Dermis blood vessel endothelial cell (primary cell): ENCODE data around the gene DLL4. TPM values are rescaled to one million over a fixed set of nuclear protein-coding genes. Genes with fewer than 3 reads are reported as not detected.
"Not testable (repeated sequence)": the region's sequence is repeated elsewhere in the genome, so short reads cannot be mapped to it uniquely, and the experiment has no call there.

Experiments
- DNase-seq: peaks from one replicate; pipeline ENCODE4 v3.0.0; 2010
- total RNA-seq: library from RNA; depleted of rRNA; stranded (reverse); fragments of >200 nt; gene quantifications from 2 replicates; pipeline ENCODE4 v1.2.3, GENCODE V29; 2014

Gene DLL4
- total RNA-seq, 1 donor from 2014 or later, result 158 TPM

DNA sequence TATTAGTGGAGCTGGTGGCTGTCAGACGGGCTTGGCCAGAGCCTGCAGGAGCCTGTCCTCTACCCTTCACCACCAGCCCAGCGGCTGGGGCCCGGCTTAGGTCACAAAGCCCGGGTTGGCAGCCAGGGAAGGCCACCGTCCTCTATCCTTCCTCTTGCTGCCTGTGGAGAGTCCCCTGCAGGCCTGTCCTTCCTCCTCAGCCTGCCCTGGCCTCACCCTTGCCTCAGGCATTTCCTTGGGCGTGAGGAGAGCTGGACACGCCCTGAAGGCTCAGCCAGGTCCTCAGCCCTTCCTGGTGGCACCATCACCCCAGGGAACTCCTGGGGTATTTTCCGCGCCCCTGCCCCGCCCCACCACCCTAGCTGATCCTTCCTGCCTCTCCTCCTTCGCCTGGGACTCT lies 31.8 kb downstream of the DLL4 start:
- no peak for DNase-seq

DNA sequence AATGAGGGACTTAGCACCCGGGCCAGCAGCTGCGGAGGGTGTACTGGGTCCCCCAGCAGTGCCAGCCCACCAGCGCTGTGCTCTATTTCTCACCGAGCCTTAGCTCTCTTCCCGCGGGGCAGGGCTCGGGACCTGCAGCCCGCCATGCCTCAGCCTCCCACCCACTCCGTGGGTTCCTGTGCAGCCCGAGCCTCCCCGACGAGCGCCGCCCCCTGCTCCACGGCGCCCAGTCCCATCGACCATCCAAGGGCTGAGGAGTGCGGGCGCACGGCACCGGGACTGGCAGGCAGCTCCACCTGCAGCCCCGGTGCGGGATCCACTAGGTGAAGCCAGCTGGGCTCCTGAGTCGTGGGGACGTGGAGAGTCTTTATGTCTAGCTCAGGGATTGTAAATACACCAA lies 32.6 kb downstream of the DLL4 start:
- DNase-seq, result not testable (repeated sequence)

DNA sequence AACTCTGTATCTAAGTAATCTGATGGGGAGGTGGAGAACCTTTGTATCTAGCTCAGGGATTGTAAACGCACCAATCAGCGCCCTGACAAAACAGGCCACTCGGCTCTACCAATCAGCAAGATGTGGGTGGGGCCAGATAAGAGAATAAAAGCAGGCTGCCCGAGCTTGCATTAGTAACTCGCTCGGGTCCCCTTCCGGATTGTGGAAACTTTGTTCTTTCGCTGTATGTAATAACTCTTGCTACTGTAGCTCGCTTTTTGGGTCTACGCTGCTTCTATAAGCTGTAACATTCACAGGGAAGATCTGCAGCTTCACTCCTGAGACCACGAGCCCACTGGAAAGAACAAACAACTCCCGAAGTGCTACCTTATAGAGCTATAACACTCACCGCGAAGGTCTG lies 33.2 kb downstream of the DLL4 start:
- not testable (repeated sequence) for DNase-seq

DNA sequence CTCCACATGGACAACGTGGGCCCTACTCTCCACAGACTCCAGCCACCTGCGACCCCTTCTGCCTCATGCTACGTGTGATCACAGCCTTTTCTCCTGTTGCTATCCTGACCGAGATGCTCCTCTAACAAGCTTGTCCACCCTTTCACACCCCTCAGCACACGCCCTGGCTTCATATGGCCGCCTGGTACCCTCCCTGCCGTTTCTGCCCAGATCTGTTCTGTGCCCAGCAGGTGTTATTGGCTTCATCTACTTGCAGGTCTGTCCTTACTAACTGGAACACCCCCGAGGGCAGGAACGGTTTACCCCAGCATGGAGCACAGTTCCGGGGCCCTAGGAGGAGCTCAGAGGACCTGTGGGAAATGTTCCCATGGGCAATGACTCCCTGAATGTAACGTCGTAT lies 34.1 kb downstream of the DLL4 start:
- DNase-seq, result no peak

DNA sequence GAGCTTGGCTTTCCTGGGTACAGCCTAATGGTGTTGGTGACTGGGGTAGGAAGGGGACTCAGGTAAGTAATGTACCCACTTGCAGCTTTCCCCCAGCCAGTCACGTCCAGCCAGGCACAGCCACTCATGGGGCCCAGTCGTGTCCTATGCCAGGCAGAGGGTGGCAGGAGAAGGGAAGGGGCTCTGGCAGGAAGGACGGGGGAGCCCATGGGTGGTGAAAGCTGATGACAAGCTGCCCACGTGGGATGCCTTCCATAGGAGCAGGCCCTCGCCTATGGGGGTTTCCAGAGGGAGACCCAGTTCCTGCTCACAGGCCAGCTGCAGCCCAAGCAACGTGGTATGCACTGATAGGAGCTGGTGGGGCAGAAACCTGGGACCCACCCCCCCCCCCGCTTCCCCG lies 34.9 kb downstream of the DLL4 start:
- DNase-seq, result no peak

DNA sequence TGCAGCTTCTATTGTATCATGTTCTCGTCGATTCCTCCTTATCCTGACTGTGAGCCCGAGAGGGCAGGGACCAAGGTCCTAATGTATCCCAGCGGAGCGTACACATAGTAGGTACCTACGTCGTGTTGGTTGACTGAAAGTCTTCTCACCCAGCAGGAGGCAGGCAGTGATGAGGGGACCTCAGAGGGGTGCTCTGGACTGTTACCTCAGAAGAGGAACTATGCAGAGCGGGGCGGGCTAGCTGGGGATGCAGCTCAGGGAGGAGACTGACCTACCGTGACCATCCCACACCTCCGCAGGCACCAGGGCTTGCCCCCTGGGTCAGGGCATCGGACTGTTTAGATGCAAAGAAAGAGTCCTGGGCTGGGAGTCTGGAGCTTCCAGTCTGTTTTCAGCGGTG lies 35.5 kb downstream of the DLL4 start:
- DNase-seq, result no peak

DNA sequence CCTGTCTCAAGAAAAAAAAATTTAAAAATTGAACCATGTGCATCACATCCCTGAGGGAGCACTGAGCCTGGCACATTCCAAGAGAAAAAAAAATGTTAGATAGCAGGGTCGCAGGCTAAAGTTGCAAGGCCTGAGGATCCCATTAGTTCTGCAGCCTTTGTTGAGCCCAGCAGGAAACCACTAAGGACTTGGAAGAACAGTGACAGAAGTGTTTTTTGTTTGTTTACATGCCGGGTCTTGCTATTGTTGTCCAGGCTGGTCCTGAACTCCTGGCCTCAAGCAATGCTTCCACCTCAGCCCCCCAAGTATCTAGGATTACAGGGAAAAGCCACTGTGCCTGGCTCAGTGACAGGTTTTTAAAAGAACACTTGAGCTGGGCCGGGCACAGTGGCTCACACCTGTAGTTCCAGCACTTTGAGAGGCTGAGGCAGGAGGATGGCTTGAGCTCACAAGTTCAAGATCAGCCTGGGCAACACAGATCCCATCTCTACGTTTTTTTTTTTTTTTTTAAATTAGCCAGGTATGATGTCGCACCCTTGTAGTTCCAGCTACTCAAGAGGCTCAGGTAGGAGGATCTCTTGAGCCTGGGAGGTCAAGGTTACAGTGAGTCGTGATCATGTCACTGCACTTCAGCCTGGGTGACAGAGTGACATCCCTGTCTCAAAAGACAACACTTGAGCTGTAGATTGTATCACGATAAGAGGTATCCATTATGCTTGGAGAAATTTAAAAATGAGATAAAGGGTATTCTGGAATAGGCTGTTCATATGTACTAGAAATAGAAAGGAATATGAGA lies 39.3 kb downstream of the DLL4 start:
- no peak for DNase-seq

DNA sequence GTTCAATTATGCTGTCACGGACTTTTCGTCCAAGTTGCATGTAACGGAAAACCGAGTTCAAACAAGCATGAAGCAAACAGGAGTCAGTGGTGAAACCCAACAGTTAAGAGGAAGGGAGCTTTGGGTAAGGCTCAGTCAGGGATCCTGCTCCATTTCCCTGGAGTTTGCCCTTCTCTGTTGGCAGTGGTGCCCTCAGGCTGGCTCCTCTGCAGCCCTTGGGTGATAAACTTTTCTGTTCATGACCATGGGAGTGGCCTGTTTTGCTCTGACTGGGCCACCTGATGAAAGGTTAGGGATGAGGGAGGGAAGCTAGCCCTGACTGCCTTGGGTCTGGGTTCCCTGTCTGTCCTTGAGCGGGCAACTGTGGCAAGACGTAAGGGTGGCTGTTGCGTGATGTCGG lies 40.2 kb downstream of the DLL4 start:
- no peak for DNase-seq

DNA sequence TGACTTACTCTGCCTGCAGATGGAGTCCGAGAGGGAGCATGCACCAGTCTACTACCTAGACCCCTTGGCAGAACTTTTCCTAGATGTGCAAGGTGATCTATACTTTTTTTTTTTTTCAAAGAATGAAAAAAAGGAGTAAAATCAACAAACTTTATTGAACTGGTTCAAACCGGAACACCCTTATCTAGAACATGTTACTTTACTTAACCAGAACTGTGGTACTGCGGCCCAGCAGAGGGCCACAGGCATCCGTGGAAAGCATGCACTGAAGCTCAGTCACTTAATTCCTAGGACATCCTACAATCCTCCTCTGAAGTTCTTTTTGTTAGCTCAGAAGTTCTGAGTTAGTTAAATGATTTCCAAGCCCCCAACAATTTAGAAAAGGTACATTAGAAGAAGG lies 45.7 kb downstream of the DLL4 start:
- no peak for DNase-seq

DNA sequence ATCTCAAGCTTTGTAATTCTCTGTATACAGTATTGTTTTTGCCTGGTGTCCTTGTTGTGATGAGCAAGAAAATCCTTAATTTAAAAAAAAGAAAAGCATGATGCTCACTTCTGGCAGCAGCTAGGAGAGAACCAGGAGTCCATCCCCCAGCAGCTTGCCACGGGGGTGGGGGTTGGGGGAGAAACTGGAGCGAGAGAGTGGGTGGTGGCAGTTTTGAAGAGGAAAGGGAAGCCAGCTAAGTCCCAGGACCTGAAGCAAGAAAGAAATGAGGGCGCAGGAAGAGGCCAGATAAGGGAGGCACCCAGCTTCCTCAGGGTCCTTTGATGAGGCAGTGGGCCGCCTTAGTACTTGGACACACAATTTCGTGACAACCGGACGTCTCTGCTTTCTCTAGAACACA lies 47.7 kb downstream of the DLL4 start:
- no peak for DNase-seq

DNA sequence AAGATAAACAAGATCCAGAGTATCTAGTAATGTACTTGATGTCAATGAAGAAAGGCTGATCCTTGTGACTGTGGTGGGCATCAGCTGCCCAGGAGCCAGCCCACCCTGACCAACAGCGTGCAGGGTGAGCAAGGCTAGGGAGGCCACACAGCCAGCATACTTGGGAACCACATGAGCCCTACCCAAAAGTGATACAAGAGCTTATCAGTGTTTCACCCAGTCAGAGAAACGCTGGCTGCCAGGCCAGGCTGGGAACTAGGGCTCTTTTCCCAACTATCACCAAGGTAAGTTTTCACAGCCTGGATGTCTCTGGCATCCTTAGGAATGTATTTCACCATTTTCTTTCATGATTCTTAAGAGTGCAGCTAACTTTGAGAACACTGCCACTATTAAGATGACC lies 49.0 kb downstream of the DLL4 start:
- no peak for DNase-seq

DNA sequence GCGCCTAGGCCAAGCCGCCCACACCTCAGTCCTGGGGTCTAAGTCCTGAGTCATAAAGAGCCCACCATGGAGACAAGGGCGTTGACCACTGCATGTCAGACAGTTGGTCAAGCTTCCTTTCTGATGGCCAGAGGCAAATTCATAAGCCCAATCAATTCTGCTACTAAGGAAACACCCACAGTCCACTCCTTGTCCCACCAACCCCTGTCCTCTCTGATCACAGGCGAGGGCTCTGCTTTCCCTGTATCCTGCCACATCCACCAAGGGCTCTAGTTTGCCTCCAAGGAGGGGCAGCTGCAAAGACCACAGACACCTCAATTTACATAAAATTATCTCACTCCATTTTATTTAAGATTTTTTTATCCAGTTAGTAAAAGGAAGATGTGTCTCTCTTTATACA lies 49.4 kb downstream of the DLL4 start:
- DNase-seq, result no peak

DNA sequence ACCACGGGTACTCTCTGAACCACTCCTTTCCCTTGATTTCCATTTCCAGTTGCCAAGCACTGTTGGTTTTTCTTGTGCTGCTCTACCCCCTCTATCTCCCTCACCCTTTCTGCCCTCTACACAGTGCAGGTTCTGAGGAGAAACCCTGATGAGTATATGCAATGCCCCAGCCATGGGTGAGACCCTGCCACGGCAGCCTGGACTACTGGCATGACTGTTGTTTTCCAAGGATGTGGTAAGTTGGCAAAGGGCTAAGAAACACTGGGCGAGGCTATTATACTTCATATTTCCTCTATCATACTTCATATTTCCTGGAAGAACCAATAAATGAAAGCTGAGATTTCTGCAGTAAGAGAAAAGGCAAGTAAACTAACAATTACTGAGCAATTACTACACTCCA lies 52.0 kb downstream of the DLL4 start:
- peak; percentile 48 for DNase-seq

DNA sequence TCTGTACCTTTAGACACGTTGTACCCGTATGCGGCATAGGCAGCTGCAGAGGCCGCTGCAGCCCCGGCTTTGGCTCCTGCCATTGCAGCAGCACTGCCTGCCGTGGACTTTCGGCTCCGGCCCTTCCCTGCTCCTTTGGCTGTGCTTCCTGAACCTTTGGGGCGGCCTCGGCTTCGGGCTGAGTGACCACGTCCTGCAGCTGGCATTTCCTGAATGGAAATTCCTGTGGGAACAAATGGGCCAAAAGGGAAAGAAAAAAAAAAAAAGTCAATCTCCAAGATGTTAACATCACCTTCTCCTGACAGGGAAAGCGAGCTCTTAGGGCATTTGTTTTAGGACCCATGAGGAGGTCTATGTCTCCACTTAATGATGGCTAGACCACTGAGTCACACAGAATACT lies 53.7 kb downstream of the DLL4 start:
- DNase-seq, result peak; percentile 95

DNA sequence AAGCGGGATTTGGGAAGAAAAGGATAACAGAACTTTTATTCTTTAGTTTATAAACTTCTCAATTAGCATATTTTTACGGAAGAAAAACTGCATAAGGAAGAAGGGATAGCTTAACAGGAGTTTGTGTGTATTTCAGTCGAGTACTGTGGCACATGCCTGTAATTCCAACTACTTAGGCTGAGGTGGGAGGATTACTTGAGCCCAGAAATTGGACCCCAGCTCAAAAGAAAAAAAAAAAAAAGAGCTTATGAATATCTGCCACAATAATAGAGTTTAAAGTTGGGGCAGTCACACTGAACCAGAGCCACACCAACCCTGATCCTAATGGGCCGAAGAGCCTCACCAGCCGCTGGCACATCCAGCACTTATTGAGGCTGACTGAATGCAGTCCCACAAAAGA lies 55.3 kb downstream of the DLL4 start:
- DNase-seq, result no peak

DNA sequence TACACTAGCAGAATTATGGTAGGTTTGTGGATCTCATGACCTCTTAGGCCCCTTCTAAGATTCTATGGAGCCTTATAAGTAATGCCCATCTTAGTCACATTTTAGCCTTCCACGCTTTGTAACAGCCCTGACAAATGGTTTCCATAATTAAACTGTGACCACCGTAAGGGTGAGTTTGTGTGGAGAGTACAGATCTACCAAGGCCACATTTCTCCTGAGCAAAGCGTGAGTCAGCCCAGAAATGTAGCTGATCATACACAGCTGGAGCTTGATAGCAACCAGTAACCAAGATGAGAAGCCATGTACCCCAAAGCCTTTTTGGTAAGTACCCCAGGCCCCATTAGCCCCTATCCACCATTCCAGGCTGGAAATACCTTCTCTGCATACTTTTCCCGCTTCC lies 55.8 kb downstream of the DLL4 start:
- DNase-seq, result peak; percentile 30

DNA sequence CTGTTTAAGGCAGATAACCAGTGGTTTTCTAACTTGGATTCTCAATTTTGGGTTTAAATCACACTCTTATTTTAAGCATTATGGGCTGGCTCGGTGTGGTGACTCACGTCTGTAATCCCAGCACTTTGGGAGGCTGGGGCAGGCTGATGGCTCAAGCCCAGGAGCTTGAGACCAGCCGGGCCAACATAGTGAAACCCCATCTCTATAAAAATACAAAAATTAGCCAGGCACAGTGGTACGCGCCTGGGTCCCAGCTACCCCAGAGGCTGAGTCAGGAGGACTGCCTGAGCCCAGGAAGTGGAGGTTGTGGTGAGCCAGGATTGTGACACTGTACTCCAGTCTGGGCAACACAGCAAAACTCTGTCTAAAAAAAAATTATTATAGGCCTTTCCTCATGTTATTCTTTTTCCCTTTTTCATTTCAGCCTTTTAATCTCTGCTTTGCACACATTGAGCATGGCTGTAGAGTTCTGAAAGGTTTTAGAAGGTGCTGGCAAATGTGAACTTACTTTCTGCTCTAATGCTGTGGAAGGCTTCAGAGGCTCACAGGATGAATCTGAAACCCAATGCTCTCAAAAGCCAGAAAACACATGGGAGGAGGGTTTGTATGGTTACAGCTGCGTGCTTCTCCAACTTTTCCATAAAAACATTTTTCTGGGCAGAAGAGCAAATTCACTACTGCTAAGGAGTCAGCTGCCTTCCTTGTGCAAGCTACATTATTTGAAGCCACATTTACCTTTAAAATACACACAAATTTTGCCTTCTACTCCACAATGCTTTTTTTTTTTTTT lies 56.6 kb downstream of the DLL4 start:
- DNase-seq, result no peak

DNA sequence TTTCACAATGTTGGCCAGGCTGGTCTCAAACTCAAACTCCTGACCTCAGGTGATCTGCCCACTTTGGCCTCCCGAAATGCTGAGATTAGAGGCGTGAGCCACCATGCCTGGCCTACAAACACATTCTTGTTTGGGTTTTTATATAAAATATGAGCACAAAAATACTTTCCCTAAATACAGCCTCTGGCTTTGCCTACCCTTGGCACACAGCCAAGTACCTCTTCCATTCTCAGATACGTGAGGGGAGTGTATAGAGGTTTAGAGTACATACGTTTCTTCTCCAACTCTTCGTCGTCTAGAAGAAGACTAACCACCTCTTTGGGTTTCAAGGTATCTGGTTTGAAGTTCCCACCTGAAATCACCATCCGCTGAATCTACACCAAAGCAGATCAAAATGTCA lies 57.7 kb downstream of the DLL4 start:
- DNase-seq, result no peak

DNA sequence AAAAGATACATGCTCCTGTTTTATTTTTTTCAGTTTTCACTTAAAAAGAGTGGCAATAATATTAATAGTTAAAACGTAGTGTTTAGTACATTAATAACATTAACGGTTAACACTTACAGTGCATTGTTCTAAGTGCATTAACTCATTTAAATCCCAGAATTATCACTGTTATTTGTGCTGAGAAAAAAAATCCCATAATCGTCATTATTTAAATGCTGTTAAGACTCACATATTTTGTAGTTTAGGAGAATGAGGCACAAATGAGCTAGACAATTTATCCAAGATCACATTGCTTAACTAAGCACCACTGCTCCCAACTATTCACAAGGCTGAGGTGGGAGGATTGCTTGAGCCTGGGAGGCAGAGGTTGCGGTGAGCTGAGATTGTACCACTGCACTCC lies 59.0 kb downstream of the DLL4 start:
- no peak for DNase-seq

Other genes starting within 250 kb of the DLL4 start
- gene RAD51, start 234.2 kb upstream of the DLL4 start, total RNA-seq, result 4.8 and 10.7 TPM in 2 replicates
- gene RMDN3, start 174.1 kb upstream of the DLL4 start, total RNA-seq, result 31.0 and 46.1 TPM in 2 replicates
- gene GCHFR, start 165.3 kb upstream of the DLL4 start, total RNA-seq, result 29.5 and 30.6 TPM in 2 replicates
- 1.0 and 2.1 TPM in 2 replicates for gene C15orf62, start 159.4 kb upstream of the DLL4 start, total RNA-seq
- 32.3 and 47.5 TPM in 2 replicates for gene ZFYVE19, start 122.3 kb upstream of the DLL4 start, total RNA-seq
- 21.6 and 61.4 TPM in 2 replicates for gene DNAJC17, start 121.9 kb upstream of the DLL4 start, total RNA-seq
- gene PPP1R14D, start 100.6 kb upstream of the DLL4 start, total RNA-seq, result not detected in 2 replicates
- gene SPINT1, start 85.3 kb upstream of the DLL4 start, total RNA-seq, result 1.2 and 3.7 TPM in 2 replicates
- gene RHOV, start 55.1 kb upstream of the DLL4 start, total RNA-seq, result 0.17 TPM in 1 of 2 replicates, not detected in the other
- gene VPS18, start 34.9 kb upstream of the DLL4 start, total RNA-seq, result 64.1 and 67.2 TPM in 2 replicates
- gene CHAC1, start 24.1 kb downstream of the DLL4 start, total RNA-seq, result 2.2 and 2.9 TPM in 2 replicates
- 26.2 and 40.4 TPM in 2 replicates for gene INO80, start 186.9 kb downstream of the DLL4 start, total RNA-seq